HEK293T (cell line): ENCODE measurements around the gene OBP2B.

Experiments used
- ARNT ChIP-seq: fragments of 450-650 bp; IDR thresholded peaks from 2 replicates; pipeline ENCODE4 v1.6.1; 2017; ENCODE audit warnings: mild to moderate bottlenecking
- BHLHE40 ChIP-seq: fragments of 450-650 bp; IDR thresholded peaks from 2 replicates; pipeline ENCODE4 v1.6.1; 2016; ENCODE audit warnings: mild to moderate bottlenecking, moderate library complexity, borderline replicate concordance
- ELF4 ChIP-seq: fragments of 450-650 bp; IDR thresholded peaks from 2 replicates; pipeline ENCODE4 v1.6.1; 2017; ENCODE audit warnings: antibody characterized with exemption
- FOXA1 ChIP-seq: fragments of 450-650 bp; IDR thresholded peaks from 2 replicates; pipeline ENCODE4 v1.6.1; 2016; ENCODE audit warnings: mild to moderate bottlenecking
- FOXM1 ChIP-seq: fragments of 450-650 bp; IDR thresholded peaks from 2 replicates; pipeline ENCODE4 v1.6.1; 2017; ENCODE audit warnings: mild to moderate bottlenecking, borderline replicate concordance
- LEF1 ChIP-seq: fragments of 450-650 bp; IDR thresholded peaks from 2 replicates; pipeline ENCODE4 v1.6.1; 2017; ENCODE audit warnings: mild to moderate bottlenecking, borderline replicate concordance
- SUZ12 ChIP-seq: fragments of 450-650 bp; IDR thresholded peaks from 2 replicates; pipeline ENCODE4 v1.6.1; 2016; ENCODE audit warnings: mild to moderate bottlenecking
- ZNF384 ChIP-seq: fragments of 450-650 bp; IDR thresholded peaks from 2 replicates; pipeline ENCODE4 v1.6.1; 2016
- TF ChIP-seq, protein P1 (sequence below): fragments of 450-650 bp; IDR thresholded peaks from 2 replicates; pipeline ENCODE4 v1.6.1; 2016

DNA sequence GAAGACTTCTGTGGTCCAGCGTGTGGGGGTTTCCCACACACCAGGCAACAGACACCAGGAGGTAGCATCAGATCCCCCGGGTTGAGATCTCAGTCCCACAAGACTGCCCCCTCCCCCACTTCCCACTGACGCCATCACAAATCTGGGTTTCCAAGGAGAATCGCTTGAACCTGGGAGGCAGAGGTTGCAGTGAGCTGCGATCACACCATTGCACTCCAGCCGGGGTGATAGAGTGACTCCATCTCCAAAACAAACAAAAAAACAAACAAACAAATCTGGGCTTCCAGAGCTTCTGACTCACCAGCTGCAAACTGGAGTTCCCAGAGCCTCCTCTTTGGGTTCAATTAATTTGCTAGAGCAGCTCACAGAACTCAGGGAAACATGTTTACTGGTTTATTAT lies 40.6 kb downstream of the OBP2B start:
- TF ChIP-seq SUZ12 = no peak
- TF ChIP-seq LEF1 = no peak
- TF ChIP-seq BHLHE40 = no peak
- no peak for TF ChIP-seq FOXA1
- TF ChIP-seq ELF4 = no peak
- TF ChIP-seq, protein P1, sequence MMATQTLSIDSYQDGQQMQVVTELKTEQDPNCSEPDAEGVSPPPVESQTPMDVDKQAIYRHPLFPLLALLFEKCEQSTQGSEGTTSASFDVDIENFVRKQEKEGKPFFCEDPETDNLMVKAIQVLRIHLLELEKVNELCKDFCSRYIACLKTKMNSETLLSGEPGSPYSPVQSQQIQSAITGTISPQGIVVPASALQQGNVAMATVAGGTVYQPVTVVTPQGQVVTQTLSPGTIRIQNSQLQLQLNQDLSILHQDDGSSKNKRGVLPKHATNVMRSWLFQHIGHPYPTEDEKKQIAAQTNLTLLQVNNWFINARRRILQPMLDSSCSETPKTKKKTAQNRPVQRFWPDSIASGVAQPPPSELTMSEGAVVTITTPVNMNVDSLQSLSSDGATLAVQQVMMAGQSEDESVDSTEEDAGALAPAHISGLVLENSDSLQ = no peak
- no peak for TF ChIP-seq ZNF384
- no peak for TF ChIP-seq FOXM1
- no peak for TF ChIP-seq ARNT
